Neural cell (in vitro differentiated cells): ENCODE data around the gene CTSZ.

Experiments used
- CTCF ChIP-seq: fragments of 450-650 bp; IDR thresholded peaks from 2 replicates; pipeline ENCODE4 v1.5.1; 2014; ENCODE audit warnings: antibody characterized with exemption, mild to moderate bottlenecking, moderate library complexity; ENCODE audit not compliant: poor library complexity, severe bottlenecking
- EZH2 ChIP-seq: fragments of 200-600, 300-800 bp; shearing (Covaris generic), sonication (generic); IDR thresholded peaks from 2 replicates; pipeline ENCODE4 v1.6.1; 2014; ENCODE audit warnings: antibody characterized with exemption, low read length, borderline replicate concordance, mild to moderate bottlenecking; ENCODE audit not compliant: insufficient read depth, poor library complexity, severe bottlenecking
- REST ChIP-seq: IDR thresholded peaks from 2 replicates; pipeline ENCODE4 v1.6.1; 2012; ENCODE audit warnings: borderline replicate concordance

GRCh38 chr20:58982406-58983114 lies 24.5 kb downstream of the CTSZ start:
- TF ChIP-seq EZH2: no peak
- no peak for TF ChIP-seq CTCF
- TF ChIP-seq REST: no peak
